ENCODE measurements around the gene COMP. TPM values are rescaled to one million over a fixed set of nuclear protein-coding genes. Genes with fewer than 3 reads are reported as not detected.
"Not testable (repeated sequence)": the region's sequence is repeated elsewhere in the genome, so short reads cannot be mapped to it uniquely, and the experiment has no call there.

The COMP gene
- total RNA-seq, 1 donor from 2014 or later, result 1.7 TPM

- H3K36me3 Mint-ChIP-seq (ENCODE audit: low read depth, unreplicated experiment), result no peaks in the 10 kb centered on the region
- H3K4me3 Mint-ChIP-seq (ENCODE audit: unreplicated experiment), result no peak overlapping the region
- H3K4me1 Mint-ChIP-seq (ENCODE audit: low read depth, unreplicated experiment), result no peaks in the 10 kb centered on the region
- H3K27me3 ChIP-seq (ENCODE audit: insufficient read depth, low read length), result peaks cover 8% of the 10 kb centered on the region
- no peak overlapping the region for H3K4me2 ChIP-seq (ENCODE audit: low read length)
- no peak overlapping the region for H3K27ac ChIP-seq (ENCODE audit: low read depth, low read length)
- H3K79me2 ChIP-seq (ENCODE audit: insufficient read depth, low read length), result no peaks in the 10 kb centered on the region
- no peak overlapping the region for H3K27ac Mint-ChIP-seq (ENCODE audit: unreplicated experiment)
- no peak overlapping the region for H2AFZ ChIP-seq (ENCODE audit: low read depth, low read length)
- H3K9me3 Mint-ChIP-seq (ENCODE audit: unreplicated experiment), result no peaks in the 10 kb centered on the region
- TF ChIP-seq EZH2 (IDR thresholded peaks at IDR 0.05; ENCODE audit: insufficient read depth, low read length) (no peak), CTCF (IDR thresholded peaks at IDR 0.05; ENCODE audit: insufficient read depth, low read depth, low read length) (no peak)
- DNase-seq (ENCODE audit: low read depth), result no peak
- no peaks in the 10 kb centered on the region for H3K9me3 ChIP-seq (ENCODE audit: insufficient read depth, low read depth, low read length)
- no peaks in the 10 kb centered on the region for H3K36me3 ChIP-seq (ENCODE audit: insufficient read depth, low read length)
- H3K4me3 ChIP-seq (ENCODE audit: insufficient read depth, low read depth, low read length), result no peak overlapping the region
- no peak overlapping the region for H3K9ac ChIP-seq (ENCODE audit: low read length)
- H4K20me1 ChIP-seq (ENCODE audit: insufficient read depth, low read length), result no peaks in the 10 kb centered on the region
- peaks cover 48% of the 10 kb centered on the region for H3K27me3 Mint-ChIP-seq (ENCODE audit: low read depth, unreplicated experiment)
- no peak for FAIRE-seq
- no peaks in the 10 kb centered on the region for H3K4me1 ChIP-seq (ENCODE audit: insufficient read depth, low read length)
These were observed 24.6 kb upstream of the COMP start for GRCh38 chr19:18815673-18816072.

- FAIRE-seq, result no peak
- H3K36me3 ChIP-seq (ENCODE audit: insufficient read depth, low read length), result no peaks in the 10 kb centered on the region
- H3K27me3 ChIP-seq (ENCODE audit: insufficient read depth, low read length), result peaks cover 12% of the 10 kb centered on the region
- H3K4me2 ChIP-seq (ENCODE audit: low read length), result no peak overlapping the region
- no peak overlapping the region for H3K27ac ChIP-seq (ENCODE audit: low read depth, low read length)
- H3K9me3 Mint-ChIP-seq (ENCODE audit: unreplicated experiment), result no peaks in the 10 kb centered on the region
- no peak for DNase-seq (ENCODE audit: low read depth)
- peaks cover 54% of the 10 kb centered on the region for H3K27me3 Mint-ChIP-seq (ENCODE audit: low read depth, unreplicated experiment)
- no peak overlapping the region for H3K27ac Mint-ChIP-seq (ENCODE audit: unreplicated experiment)
- H3K4me1 Mint-ChIP-seq (ENCODE audit: low read depth, unreplicated experiment), result no peaks in the 10 kb centered on the region
- no peaks in the 10 kb centered on the region for H4K20me1 ChIP-seq (ENCODE audit: insufficient read depth, low read length)
- H3K9me3 ChIP-seq (ENCODE audit: insufficient read depth, low read depth, low read length), result no peaks in the 10 kb centered on the region
- H3K4me3 Mint-ChIP-seq (ENCODE audit: unreplicated experiment), result no peak overlapping the region
- H3K79me2 ChIP-seq (ENCODE audit: insufficient read depth, low read length), result no peaks in the 10 kb centered on the region
- no peak overlapping the region for H2AFZ ChIP-seq (ENCODE audit: low read depth, low read length)
- H3K4me1 ChIP-seq (ENCODE audit: insufficient read depth, low read length), result no peaks in the 10 kb centered on the region
- TF ChIP-seq EZH2 (IDR thresholded peaks at IDR 0.05; ENCODE audit: insufficient read depth, low read length), result no peak
- no peak for TF ChIP-seq CTCF (IDR thresholded peaks at IDR 0.05; ENCODE audit: insufficient read depth, low read depth, low read length)
- H3K4me3 ChIP-seq (ENCODE audit: insufficient read depth, low read depth, low read length), result no peak overlapping the region
- no peaks in the 10 kb centered on the region for H3K36me3 Mint-ChIP-seq (ENCODE audit: low read depth, unreplicated experiment)
- no peak overlapping the region for H3K9ac ChIP-seq (ENCODE audit: low read length)
These were observed 23.0 kb upstream of the COMP start for GRCh38 chr19:18814063-18814462.

GRCh38 chr19:18811638-18812037 lies 20.5 kb upstream of the COMP start:
- H4K20me1 ChIP-seq (ENCODE audit: insufficient read depth, low read length); DNase-seq (ENCODE audit: low read depth); H3K36me3 Mint-ChIP-seq (ENCODE audit: low read depth, unreplicated experiment); H3K4me1 ChIP-seq (ENCODE audit: insufficient read depth, low read length); H3K9me3 ChIP-seq (ENCODE audit: insufficient read depth, low read depth, low read length); H3K4me1 Mint-ChIP-seq (ENCODE audit: low read depth, unreplicated experiment); H3K27ac ChIP-seq (ENCODE audit: low read depth, low read length); H3K4me3 ChIP-seq (ENCODE audit: insufficient read depth, low read depth, low read length); FAIRE-seq; H3K4me3 Mint-ChIP-seq (ENCODE audit: unreplicated experiment); H3K36me3 ChIP-seq (ENCODE audit: insufficient read depth, low read length); H3K9me3 Mint-ChIP-seq (ENCODE audit: unreplicated experiment); H2AFZ ChIP-seq (ENCODE audit: low read depth, low read length); H3K27ac Mint-ChIP-seq (ENCODE audit: unreplicated experiment); H3K4me2 ChIP-seq (ENCODE audit: low read length); H3K9ac ChIP-seq (ENCODE audit: low read length); H3K79me2 ChIP-seq (ENCODE audit: insufficient read depth, low read length): not testable (repeated sequence)
- peaks cover 12% of the 10 kb centered on the region for H3K27me3 ChIP-seq (ENCODE audit: insufficient read depth, low read length)
- peaks cover 54% of the 10 kb centered on the region for H3K27me3 Mint-ChIP-seq (ENCODE audit: low read depth, unreplicated experiment)
